K562 (cell line): Measurements from ENCODE around the gene AMIGO1. TPM values are rescaled to one million over a fixed set of nuclear protein-coding genes. Genes with fewer than 3 reads are reported as not detected.

Experiments
- AFF1 ChIP-seq, 2 experiments: fragments of 450-650 bp; IDR thresholded peaks; 2 replicates each; pipeline ENCODE4 v1.6.1; 2018; ENCODE audit warnings: mild to moderate bottlenecking in 2 of 2, low read depth in 1 of 2; ENCODE audit not compliant: partially characterized antibody in 2 of 2
- CC2D1A ChIP-seq: fragments of 450-650 bp; IDR thresholded peaks from 2 replicates; pipeline ENCODE4 v1.6.1; 2017; ENCODE audit warnings: mild to moderate bottlenecking
- EGR1 ChIP-seq: fragments of 450-650 bp; conservative IDR thresholded peaks from 2 replicates; pipeline ENCODE4 v1.6.1; 2017; ENCODE audit warnings: mild to moderate bottlenecking
- JUND ChIP-seq, 2 experiments: IDR thresholded peaks; 2 replicates in 1 of 2; 3 replicates in 1 of 2; pipeline ENCODE4 v1.6.1; 2011; ENCODE audit warnings: borderline replicate concordance in 2 of 2, low read depth in 2 of 2, low read length in 2 of 2, improper control_type of control experiment in 1 of 2, missing biosample characterization in 1 of 2, missing genetic modification characterization in 1 of 2, missing genetic modification reagents in 1 of 2
- MCM2 ChIP-seq: fragments of 450-650 bp; IDR thresholded peaks from 2 replicates; pipeline ENCODE4 v1.6.1; 2017; ENCODE audit warnings: low read depth, mild to moderate bottlenecking
- MEIS2 ChIP-seq: fragments of 450-650 bp; IDR thresholded peaks from 2 replicates; pipeline ENCODE4 v1.6.1; 2014; ENCODE audit warnings: mild to moderate bottlenecking; ENCODE audit not compliant: partially characterized antibody
- MIER1 ChIP-seq: fragments of 450-650 bp; IDR thresholded peaks from 2 replicates; pipeline ENCODE4 v1.6.1; 2016; ENCODE audit warnings: antibody characterized with exemption, mild to moderate bottlenecking, low read depth
- MLLT1 ChIP-seq, 2 experiments: fragments of 450-650 bp; IDR thresholded peaks; 2 replicates each; pipeline ENCODE4 v1.6.1; 2016
- NR2F6 ChIP-seq: fragments of 450-650 bp; formaldehyde crosslinking; IDR thresholded peaks from 2 replicates; pipeline ENCODE4 v1.4.0; 2020; ENCODE audit warnings: mild to moderate bottlenecking
- PKNOX1 ChIP-seq: fragments of 450-650 bp; IDR thresholded peaks from 2 replicates; pipeline ENCODE4 v1.6.1; 2016
- RB1 ChIP-seq: fragments of 450-650 bp; IDR thresholded peaks from 2 replicates; pipeline ENCODE4 v1.6.1; 2017; ENCODE audit warnings: low read depth, mild to moderate bottlenecking
- TCF15 ChIP-seq: fragments of 250-450 bp; sonication (Bioruptor Pico); IDR thresholded peaks from 2 replicates; pipeline ENCODE4 v1.8.0; 2022; ENCODE audit warnings: moderate library complexity, mild to moderate bottlenecking, inconsistent platforms
- ZNF518B ChIP-seq: fragments of 250-450 bp; sonication (Bioruptor Pico); IDR thresholded peaks from 2 replicates; pipeline ENCODE4 v1.5.0; 2021; ENCODE audit warnings: mild to moderate bottlenecking, moderate library complexity
- ZNF696 ChIP-seq: fragments of 250-450 bp; sonication (Bioruptor Pico); conservative IDR thresholded peaks from 2 replicates; pipeline ENCODE4 v1.4.0; 2020; ENCODE audit warnings: mild to moderate bottlenecking, moderate library complexity
- polyA plus RNA-seq, 8 experiments: library from polyadenylated mRNA; depleted of rRNA in 4 of 8; stranded (reverse) in 5 of 8; unstranded in 3 of 8; fragments of >200 nt; fragmentation: Nextera tagmentation in 2 of 8; fragmentation: Illumina TruSeq in 1 of 8; extraction: Ambion mirVana in 2 of 8; extraction: Trizol in 1 of 8; gene quantifications; 2 replicates each; pipeline versions ENCODE4 v1.2.1 to v1.2.3, GENCODE V29; 2011 to 2014; ENCODE audit warnings: inconsistent platforms in 1 of 8, missing spikeins in 1 of 8
- total RNA-seq, 7 experiments: library from RNA; depleted of rRNA in 6 of 7; stranded (reverse); fragments of >200 nt in 6 of 7; fragmentation: Illumina TruSeq in 2 of 7; extraction: Trizol in 2 of 7; gene quantifications; 2 replicates each; pipeline versions ENCODE4 v1.2.1 to v1.2.3, GENCODE V29; 2011 to 2021; ENCODE audit warnings: low replicate concordance in 1 of 7

AMIGO1 gene
- total and polyA plus RNA-seq, 9 of the 15 experiments (the other 6 are each of a cell fraction or from before 2014, with no cell fraction given), result 0.24 to 1.0 (median 0.54) TPM

- no peak for TF ChIP-seq AFF1 (IDR thresholded peaks at IDR 0.05; ENCODE audit: low read depth in 1 of 2, partially characterized antibody in 2 of 2)
- no peak for TF ChIP-seq MCM2
- TF ChIP-seq MEIS2, result peak; percentile 92
- no peak for TF ChIP-seq TCF15
- no peak for TF ChIP-seq NR2F6 (CRISPR knock-in tag)
- peak; percentile 57; the same call in 1 of the 2 replicates for TF ChIP-seq JUND (IDR thresholded peaks at IDR 0.05; ENCODE audit: borderline replicate concordance, low read depth, low read length)
- peak; percentile 51; the same call in 2 of the 3 replicates for TF ChIP-seq JUND (tag; IDR thresholded peaks at IDR 0.05; ENCODE audit: borderline replicate concordance, low read depth, low read length)
- TF ChIP-seq PKNOX1, result peak; percentile 80
- peak; percentile 43; the same call in 1 of the 2 replicates for TF ChIP-seq EGR1
- TF ChIP-seq MLLT1 (IDR thresholded peaks at IDR 0.05), result no peak
- TF ChIP-seq CC2D1A, result peak; percentile 84
- no peak; the same call in 1 of the 2 replicates for TF ChIP-seq ZNF518B (CRISPR knock-in tag)
- no peak for TF ChIP-seq MIER1
- no peak for TF ChIP-seq ZNF696 (CRISPR knock-in tag)
- TF ChIP-seq RB1, result no peak
Observed at GRCh38 chr1:109546311-109547109, 37.0 kb upstream of the AMIGO1 start (continued).
